Measurements from ENCODE around the gene LAMTOR1. TPM values are rescaled to one million over a fixed set of nuclear protein-coding genes. Genes with fewer than 3 reads are reported as not detected.

LAMTOR1 gene
- total RNA-seq, 1 donor from 2014 or later, result 65.8 TPM

DNA sequence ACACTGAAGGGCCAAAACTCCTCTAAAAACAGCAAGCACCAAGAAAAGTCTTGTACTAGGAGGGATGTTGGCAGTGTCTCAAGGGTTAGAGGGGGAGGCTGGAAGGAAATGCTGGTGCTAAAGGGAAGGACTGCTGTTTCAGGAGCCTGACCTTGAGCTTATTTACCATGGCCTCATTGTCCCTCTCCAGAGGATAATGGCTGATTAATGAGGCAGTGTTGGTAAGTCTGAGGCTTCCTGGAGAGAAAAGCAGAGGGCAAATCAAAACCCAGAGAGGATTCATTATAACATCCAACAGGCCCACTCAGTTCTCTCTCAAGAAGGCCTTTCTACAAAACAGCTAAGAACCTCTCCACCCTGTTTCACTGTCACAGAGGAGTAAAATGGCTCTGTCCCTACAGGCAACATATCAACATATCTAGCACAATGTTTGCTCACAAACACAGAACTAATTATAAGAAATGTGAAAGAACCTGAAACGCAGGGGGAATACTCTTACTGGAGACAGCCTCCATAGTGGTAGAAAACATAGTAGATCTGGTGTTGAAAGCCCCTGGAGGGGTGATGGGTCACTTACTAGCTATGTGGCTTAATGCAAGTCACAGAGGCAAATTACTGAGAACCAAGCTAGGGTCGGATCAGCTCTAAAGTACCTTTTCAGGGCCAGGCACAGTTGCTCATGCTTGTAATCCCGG lies 54.2 kb downstream of the LAMTOR1 start:
- no peaks in the 10 kb centered on the region for H3K4me1 Mint-ChIP-seq (ENCODE audit: low read depth, unreplicated experiment)
- TF ChIP-seq CTCF (IDR thresholded peaks at IDR 0.05; ENCODE audit: insufficient read depth, low read depth, low read length), result no peak
- no peak for TF ChIP-seq EZH2 (IDR thresholded peaks at IDR 0.05; ENCODE audit: insufficient read depth, low read length)
- Histone ChIP-seq H3K4me2 (ENCODE audit: low read length) (no peak overlapping the region), H3K79me2 (ENCODE audit: insufficient read depth, low read length) (peaks cover 74% of the 10 kb centered on the region), H4K20me1 (ENCODE audit: insufficient read depth, low read length) (no peaks in the 10 kb centered on the region), H3K9ac (ENCODE audit: low read length) (no peak overlapping the region), H3K4me3 (ENCODE audit: insufficient read depth, low read depth, low read length) (no peak overlapping the region), H3K4me1 (ENCODE audit: insufficient read depth, low read length) (no peaks in the 10 kb centered on the region), H3K36me3 (ENCODE audit: insufficient read depth, low read length) (peaks cover 5% of the 10 kb centered on the region), H3K27me3 (ENCODE audit: insufficient read depth, low read length) (no peaks in the 10 kb centered on the region), H3K9me3 (ENCODE audit: insufficient read depth, low read depth, low read length) (no peaks in the 10 kb centered on the region), H2AFZ (ENCODE audit: low read depth, low read length) (no peak overlapping the region), H3K27ac (ENCODE audit: low read depth, low read length) (no peak overlapping the region)
- no peak overlapping the region for H3K4me3 Mint-ChIP-seq (ENCODE audit: unreplicated experiment)
- DNase-seq (ENCODE audit: low read depth) (no peak), FAIRE-seq (no peak)
- H3K9me3 Mint-ChIP-seq (ENCODE audit: unreplicated experiment), result no peaks in the 10 kb centered on the region
- H3K36me3 Mint-ChIP-seq (ENCODE audit: low read depth, unreplicated experiment), result peaks cover 2% of the 10 kb centered on the region
- no peaks in the 10 kb centered on the region for H3K27me3 Mint-ChIP-seq (ENCODE audit: low read depth, unreplicated experiment)
- peak overlapping the region; percentile 44 for H3K27ac Mint-ChIP-seq (ENCODE audit: unreplicated experiment)

Small RNA genes lying within 50 kb of the gene (microRNA-seq; reads per million reads assigned to microRNA genes)
- gene MIR3165, result not detected

Other genes starting within 250 kb of the LAMTOR1 start
- gene DEFB131B, start 224.8 kb downstream of the LAMTOR1 start, total RNA-seq, result not detected in 2 replicates
- gene XNDC1N, start 174.7 kb downstream of the LAMTOR1 start, total RNA-seq, result 7.6 and 7.8 TPM in 2 replicates
- 62.3 and 73.4 TPM in 2 replicates for gene RNF121, start 174.3 kb downstream of the LAMTOR1 start, total RNA-seq
- gene IL18BP, start 104.4 kb downstream of the LAMTOR1 start, total RNA-seq, result 14.1 and 15.2 TPM in 2 replicates
- gene NUMA1, start 22.8 kb downstream of the LAMTOR1 start, total RNA-seq, result 99.3 and 111 TPM in 2 replicates
- 4.2 and 4.4 TPM in 2 replicates for gene LRRC51, start 22.4 kb downstream of the LAMTOR1 start, total RNA-seq
- gene TOMT, start 2.6 kb upstream of the LAMTOR1 start, total RNA-seq, result not detected in 2 replicates
- 36.1 and 39.0 TPM in 2 replicates for gene ANAPC15, start 9.4 kb upstream of the LAMTOR1 start, total RNA-seq
- not detected in 2 replicates for gene FOLR3, start 32.4 kb upstream of the LAMTOR1 start, total RNA-seq
- 3.2 and 3.6 TPM in 2 replicates for gene FOLR1, start 88.8 kb upstream of the LAMTOR1 start, total RNA-seq
- gene FOLR2, start 113.5 kb upstream of the LAMTOR1 start, total RNA-seq, result not detected in 2 replicates
- gene INPPL1, start 121.5 kb upstream of the LAMTOR1 start, total RNA-seq, result 274 and 276 TPM in 2 replicates
- 0.36 TPM in 1 of 2 replicates, not detected in the other for gene PHOX2A, start 140.9 kb upstream of the LAMTOR1 start, total RNA-seq